Erythroblast (primary cell): ENCODE measurements around the gene UBN2.

ENCODE experiments used
- GATA1 ChIP-seq: IDR thresholded peaks from 2 replicates; pipeline ENCODE4 v1.6.1; 2011; ENCODE audit warnings: low read depth, mild to moderate bottlenecking, control low read depth, low read length, moderate library complexity
- POLR2A ChIP-seq: IDR thresholded peaks from 2 replicates; pipeline ENCODE4 v1.6.1; 2011; ENCODE audit warnings: mild to moderate bottlenecking, low read length

- TF ChIP-seq POLR2A, result peak; percentile 67
- TF ChIP-seq GATA1, result no peak
Measured at GRCh38 chr7:139183878-139184338, 47.1 kb upstream of the UBN2 start.
